ENCODE data around the gene JPT1. TPM values are rescaled to one million over a fixed set of nuclear protein-coding genes. Genes with fewer than 3 reads are reported as not detected.

JPT1 gene
- total RNA-seq, 1 donor from 2014 or later, result 538 TPM

- FAIRE-seq (no peak), DNase-seq (ENCODE audit: low spot score in 2 of 2) (peak; percentile 87 to 95)
Observed at GRCh38 chr17:75109407-75110233, 44.7 kb downstream of the JPT1 start, which contains the start of gene ARMC7. Gene ARMC7 (plus strand): TSS chr17:75109969. CDS start chr17:75110289, 320 bp downstream.

- FAIRE-seq (no peak), DNase-seq (ENCODE audit: low spot score in 2 of 2) (no peak)
Observed at GRCh38 chr17:75109046-75109406, 45.3 kb downstream of the JPT1 start.

- FAIRE-seq (no peak), DNase-seq (ENCODE audit: low spot score in 2 of 2) (no peak)
Observed at GRCh38 chr17:75108193-75108592, 46.1 kb downstream of the JPT1 start.

- no peak for FAIRE-seq
- DNase-seq (ENCODE audit: low spot score in 2 of 2), result peak in 1 of 2 donors; percentile 69
Observed at GRCh38 chr17:75105126-75106080, 48.9 kb downstream of the JPT1 start.

- FAIRE-seq, result no peak
- no peak for DNase-seq (ENCODE audit: low spot score in 2 of 2)
Observed at GRCh38 chr17:75103601-75104554, 50.4 kb downstream of the JPT1 start.

GRCh38 chr17:75102385-75102821 lies 51.9 kb downstream of the JPT1 start:
- DNase-seq (ENCODE audit: low spot score in 2 of 2) (no peak), FAIRE-seq (no peak)

GRCh38 chr17:75099881-75100595 lies 54.3 kb downstream of the JPT1 start:
- DNase-seq (ENCODE audit: low spot score in 2 of 2), result no peak
- no peak for FAIRE-seq

GRCh38 chr17:75098861-75099260 lies 55.5 kb downstream of the JPT1 start:
- DNase-seq (ENCODE audit: low spot score in 2 of 2) (no peak), FAIRE-seq (no peak)

- FAIRE-seq, result no peak
- DNase-seq (ENCODE audit: low spot score in 2 of 2), result no peak
Observed at GRCh38 chr17:75097865-75098264, 56.4 kb downstream of the JPT1 start.

- FAIRE-seq, result no peak
- DNase-seq (ENCODE audit: low spot score in 2 of 2), result no peak
Observed at GRCh38 chr17:75096082-75096625, 58.2 kb downstream of the JPT1 start.

GRCh38 chr17:75094871-75095399 lies 59.4 kb downstream of the JPT1 start:
- FAIRE-seq, result no peak
- no peak for DNase-seq (ENCODE audit: low spot score in 2 of 2)

GRCh38 chr17:75093548-75094158 lies 60.7 kb downstream of the JPT1 start:
- DNase-seq (ENCODE audit: low spot score in 2 of 2) (no peak), FAIRE-seq (no peak)

- DNase-seq (ENCODE audit: low spot score in 2 of 2) (no peak), FAIRE-seq (no peak)
Observed at GRCh38 chr17:75091855-75092327, 62.4 kb downstream of the JPT1 start.

GRCh38 chr17:75090871-75091854 lies 63.1 kb downstream of the JPT1 start:
- FAIRE-seq (no peak), DNase-seq (ENCODE audit: low spot score in 2 of 2) (no peak)

GRCh38 chr17:75088465-75089417 lies 65.6 kb downstream of the JPT1 start:
- DNase-seq (ENCODE audit: low spot score in 2 of 2) (no peak), FAIRE-seq (no peak)
